Panc1 (cell line): ENCODE results near the gene CDK2. TPM values are rescaled to one million over a fixed set of nuclear protein-coding genes. Genes with fewer than 3 reads are reported as not detected.

Experiments used
- ATAC-seq: fragments of 200-7000 bp; cut with Tn5 transposase; 2 replicates; pipeline ENCODE4 v1.9.1; 2020; ENCODE audit warnings: mild to moderate bottlenecking, moderate library complexity
- BruUV-seq: library from RNA; stranded (reverse); fragments of 400-500 nt; replicated peaks from 2 replicates; lab custom pipeline; 2021; lab: Mats Ljungman, UMichigan
- CTCF ChIA-PET: fragments of 300-600 bp; sonication (Branson Sonifier 250); formaldehyde crosslinking; loops from one replicate; lab custom pipeline; 2022; ENCODE audit warnings: antibody characterized with exemption; lab: Charles Lee
- POLR2A ChIA-PET: fragments of 300-600 bp; sonication (Branson Sonifier 250); formaldehyde crosslinking; loops from one replicate; lab custom pipeline; 2022; ENCODE audit warnings: antibody characterized with exemption; lab: Charles Lee
- DNase-seq: peaks from one replicate; pipeline ENCODE4 v3.0.0-alpha.2; 2010; ENCODE audit warnings: low read depth, low spot score
- H3K27ac ChIP-seq: 2 replicates; pipeline ENCODE4 v1.5.1; 2011; ENCODE audit warnings: mild to moderate bottlenecking, low read length, inconsistent platforms
- H3K27me3 ChIP-seq: fragments of 200-500 bp; sonication (Bioruptor generic); 2 replicates; pipeline ENCODE4 v1.6.0; 2014; ENCODE audit warnings: low read length, inconsistent platforms; ENCODE audit not compliant: control insufficient read depth, insufficient read depth
- H3K36me3 ChIP-seq: fragments of 200-500 bp; sonication (Bioruptor generic); 2 replicates; pipeline ENCODE4 v1.5.1; 2014; ENCODE audit warnings: inconsistent platforms, mild to moderate bottlenecking, low read length, moderate library complexity; ENCODE audit not compliant: control insufficient read depth, insufficient read depth
- H3K4me1 ChIP-seq: 2 replicates; pipeline ENCODE4 v1.5.1; 2011; ENCODE audit warnings: inconsistent platforms, mild to moderate bottlenecking, low read length, moderate library complexity; ENCODE audit not compliant: control insufficient read depth, insufficient read depth
- H3K4me3 ChIP-seq, 2 experiments: 2 replicates each; pipeline ENCODE4 v1.5.1; 2011 to 2012; ENCODE audit warnings: low read depth in 2 of 2, low read length in 2 of 2, mild to moderate bottlenecking in 2 of 2, inconsistent platforms in 1 of 2, moderate library complexity in 1 of 2
- H3K9me3 ChIP-seq: fragments of 200-500 bp; sonication (Bioruptor generic); 2 replicates; pipeline ENCODE4 v1.5.1; 2014; ENCODE audit warnings: low read depth, mild to moderate bottlenecking, inconsistent platforms, low read length, moderate library complexity; ENCODE audit not compliant: control insufficient read depth, insufficient read depth
- CTCF ChIP-seq: fragments of 450-650 bp; IDR thresholded peaks from 2 replicates; pipeline ENCODE4 v1.5.1; 2017; ENCODE audit warnings: mild to moderate bottlenecking
- POLR2AphosphoS5 ChIP-seq: IDR thresholded peaks from 2 replicates; pipeline ENCODE4 v1.6.1; 2012; ENCODE audit warnings: mild to moderate bottlenecking, low read depth, low read length, moderate library complexity
- REST ChIP-seq, 2 experiments: IDR thresholded peaks; 2 replicates each; pipeline ENCODE4 v1.6.1; 2011 to 2012; ENCODE audit warnings: low read depth in 2 of 2, control low read depth in 1 of 2, low read length in 1 of 2, mild to moderate bottlenecking in 1 of 2, moderate library complexity in 1 of 2; ENCODE audit not compliant: insufficient read depth in 1 of 2
- SIN3A ChIP-seq: IDR thresholded peaks from 2 replicates; pipeline ENCODE4 v1.6.1; 2012; ENCODE audit warnings: low read depth, mild to moderate bottlenecking, low read length, moderate library complexity, borderline replicate concordance; ENCODE audit not compliant: insufficient read depth
- TCF7L2 ChIP-seq: IDR thresholded peaks from 2 replicates; pipeline ENCODE4 v1.6.1; 2011; ENCODE audit warnings: mild to moderate bottlenecking, low read depth, low read length, inconsistent platforms
- in situ Hi-C: cut with HindIII; loops from 2 replicates; pipeline ENCODE4 v1.10.0; 2016; ENCODE audit warnings: low sequenced_read_pairs, low pct_unique_long_range_greater_than_20kb
- intact Hi-C: fragments of 100-400 bp; cut with micrococcal nuclease; formaldehyde crosslinking; loops from one replicate; pipeline ENCODE4 v1.10.0; 2022; ENCODE audit not compliant: unreplicated experiment
- total RNA-seq: library from RNA; stranded (reverse); gene quantifications from one replicate; pipeline ENCODE4 v1.2.1, GENCODE V29; 2021; ENCODE audit not compliant: unreplicated experiment

The CDK2 gene
- total RNA-seq, 1 experiment from 2014 or later: 72.9 TPM

GRCh38 chr12:55933169-55933798 is 33.3 kb upstream of the CDK2 start:
- peaks cover 14% of the 10 kb centered on the region; the same call in 1 of the 2 replicates for H3K27me3 ChIP-seq
- ChIA-PET CTCF (interaction anchor here (0.6 kb wide), 1 partner anchor 124 kb away, joined by 4 read pairs; no protein-coding TSS in a partner anchor), POLR2A (no interaction called here)
- intact Hi-C loops (no loop called here), in situ Hi-C loops (no loop called here)
- H3K36me3 ChIP-seq: no peaks in the 10 kb centered on the region
- no peaks in the 10 kb centered on the region for H3K9me3 ChIP-seq
- H3K27ac ChIP-seq: no peak overlapping the region
- H3K4me1 ChIP-seq: peaks cover 29% of the 10 kb centered on the region
- H3K4me3 ChIP-seq: no peak overlapping the region
- DNase-seq (no peak), ATAC-seq (no peak)
- BruUV-seq: no TSS peak
- TF ChIP-seq TCF7L2: no peak

- ChIA-PET CTCF (interaction anchor here (0.6 kb wide), 1 partner anchor 124 kb away, joined by 4 read pairs; no protein-coding TSS in a partner anchor), POLR2A (interaction anchor here (0.7 kb wide), 1 partner anchor 193 kb away, joined by 3 read pairs; no protein-coding TSS in a partner anchor)
- Histone ChIP-seq H3K4me3 (no peak overlapping the region), H3K4me1 (peaks cover 28% of the 10 kb centered on the region), H3K27me3 (peaks cover 14% of the 10 kb centered on the region; the same call in 1 of the 2 replicates), H3K9me3 (no peaks in the 10 kb centered on the region), H3K27ac (no peak overlapping the region), H3K36me3 (no peaks in the 10 kb centered on the region)
- DNase-seq (no peak), ATAC-seq (no peak)
- no peak for TF ChIP-seq TCF7L2
- TF ChIP-seq POLR2AphosphoS5: no peak
- no peak for TF ChIP-seq REST (IDR thresholded peaks at IDR 0.05; ENCODE audit: insufficient read depth in 1 of 2, low read depth in 2 of 2, low read length in 1 of 2)
- no peak for TF ChIP-seq SIN3A
- TF ChIP-seq CTCF: no peak
- BruUV-seq: no TSS peak
- intact Hi-C loops (no loop called here), in situ Hi-C loops (no loop called here)
Measured at GRCh38 chr12:55933799-55934742, 32.6 kb upstream of the CDK2 start.
